Fibroblast of pulmonary artery (primary cell): Measurements from ENCODE around the gene KCNN3.
A peak's percentile ranks its signal among the peaks of the same experiment; 100 is the strongest.

Source experiments
- DNase-seq: peaks from one replicate; pipeline ENCODE4 v3.0.0-alpha.2; 2010; ENCODE audit warnings: low read depth
- H3K4me3 ChIP-seq: replicated peaks from 2 replicates; pipeline ENCODE4 v1.5.1; 2011; ENCODE audit warnings: low read depth, mild to moderate bottlenecking, control low read depth, low read length, moderate library complexity
- CTCF ChIP-seq: IDR thresholded peaks from 2 replicates; pipeline ENCODE4 v1.5.1; 2011; ENCODE audit warnings: mild to moderate bottlenecking, control low read depth, low read length, inconsistent platforms; ENCODE audit errors: missing control alignments

Gene KCNN3

GRCh38 chr1:154906621-154907081, 36.6 kb upstream of the KCNN3 start:
- TF ChIP-seq CTCF: peak; percentile 43
- peak; percentile 23 for DNase-seq
- no peak overlapping the region for H3K4me3 ChIP-seq

GRCh38 chr1:154902938-154903566, 33.0 kb upstream of the KCNN3 start:
- H3K4me3 ChIP-seq: no peak overlapping the region
- DNase-seq: no peak
- TF ChIP-seq CTCF: no peak

- no peak for TF ChIP-seq CTCF
- DNase-seq: no peak
These were observed 31.5 kb upstream of the KCNN3 start for GRCh38 chr1:154901591-154901990.

GRCh38 chr1:154899041-154899440, 29.0 kb upstream of the KCNN3 start:
- TF ChIP-seq CTCF: no peak
- DNase-seq: no peak
- H3K4me3 ChIP-seq: no peak overlapping the region

More at GRCh38 chr1:154901591-154901990, 31.5 kb upstream of the KCNN3 start:
- no peak overlapping the region for H3K4me3 ChIP-seq

GRCh38 chr1:154896771-154897286, 26.7 kb upstream of the KCNN3 start:
- no peak for TF ChIP-seq CTCF
- DNase-seq: no peak
- H3K4me3 ChIP-seq: no peak overlapping the region

- DNase-seq: no peak
- TF ChIP-seq CTCF: no peak
- H3K4me3 ChIP-seq: no peak overlapping the region
These were observed 25.7 kb upstream of the KCNN3 start for GRCh38 chr1:154895798-154896197.

GRCh38 chr1:154891452-154891851, 21.4 kb upstream of the KCNN3 start:
- H3K4me3 ChIP-seq: no peak overlapping the region
- TF ChIP-seq CTCF: no peak
- DNase-seq: no peak
